Nephron (organoid): Measurements from ENCODE around the gene BCORL1.
A peak's percentile ranks its signal among the peaks of the same experiment; 100 is the strongest.

Experiments used
- H3K27ac Mint-ChIP-seq, 3 experiments: 2 replicates each; pipeline ENCODE4 v1.8.0; 2020; ENCODE audit warnings: mixed read lengths in 3 of 3, mild to moderate bottlenecking in 2 of 3, moderate library complexity in 1 of 3
- H3K27me3 Mint-ChIP-seq: 2 replicates; pipeline ENCODE4 v1.8.0; 2021; ENCODE audit warnings: low read depth, mild to moderate bottlenecking, moderate library complexity, mixed read lengths
- H3K36me3 Mint-ChIP-seq: 2 replicates; pipeline ENCODE4 v1.8.0; 2020; ENCODE audit warnings: low read depth, mixed read lengths
- H3K4me1 Mint-ChIP-seq: 2 replicates; pipeline ENCODE4 v1.8.0; 2020; ENCODE audit warnings: mixed read lengths
- H3K4me3 Mint-ChIP-seq, 3 experiments: 2 replicates each; pipeline ENCODE4 v1.8.0; 2020; ENCODE audit warnings: mild to moderate bottlenecking in 3 of 3, mixed read lengths in 3 of 3, moderate library complexity in 2 of 3
- H3K9me3 Mint-ChIP-seq: 2 replicates; pipeline ENCODE4 v1.8.0; 2020; ENCODE audit warnings: mixed read lengths
- TF ChIP-seq, protein P1 (sequence below), 3 experiments: fragments of 200-600 bp; sonication (generic); IDR thresholded peaks; one replicate each; pipeline ENCODE4 v1.5.0; 2021; ENCODE audit warnings: antibody characterized with exemption in 3 of 3; ENCODE audit not compliant: unreplicated experiment in 3 of 3

Gene BCORL1

DNA sequence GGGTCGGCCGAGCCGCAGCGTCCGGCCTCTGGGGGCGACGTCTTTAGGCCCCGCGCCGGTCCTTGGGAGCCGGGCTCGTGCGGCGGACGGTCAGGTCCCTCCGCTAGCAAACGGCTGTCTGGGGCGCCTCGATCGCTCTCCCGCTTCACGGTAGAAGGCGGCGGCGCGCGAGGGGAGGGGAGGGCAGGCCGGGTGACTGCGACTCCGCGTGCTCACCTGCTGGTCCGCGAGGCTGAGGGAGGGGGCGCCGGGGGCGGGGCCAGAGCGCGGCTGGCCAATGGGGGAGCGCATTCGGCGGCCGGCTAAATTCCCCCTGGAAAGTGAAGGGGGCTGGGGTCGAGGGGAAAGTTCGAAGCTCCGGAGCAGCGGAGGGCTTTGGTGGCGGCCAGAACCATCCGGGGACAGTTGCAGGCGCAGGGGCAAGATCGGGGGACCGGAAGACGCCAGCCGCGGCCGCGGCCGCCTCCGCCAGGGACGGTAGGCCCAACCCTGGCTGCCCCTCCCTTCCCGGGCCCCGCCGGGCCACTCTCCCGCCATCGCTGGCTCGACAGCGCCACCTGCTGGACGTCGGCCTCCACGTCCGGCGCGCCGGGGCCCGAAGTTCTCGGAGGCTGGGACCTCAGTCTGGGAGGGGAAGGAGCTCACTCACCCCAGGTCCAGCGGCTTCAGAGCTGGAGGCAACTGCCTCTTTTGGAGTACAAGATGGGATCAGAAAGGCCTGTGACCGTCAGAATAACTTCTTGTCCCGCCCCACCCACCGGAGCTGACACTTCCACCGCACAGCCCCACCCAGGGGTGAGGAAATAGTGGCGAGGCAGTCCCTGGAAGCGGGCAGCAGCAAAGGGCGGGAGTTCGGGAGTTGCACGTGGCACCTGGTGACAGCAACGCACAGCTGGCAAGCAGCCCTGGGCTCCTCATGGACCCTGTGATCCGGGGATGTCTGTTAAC is 78.0 kb downstream of the BCORL1 start:
- Mint-ChIP-seq H3K4me1 (peaks cover 25% of the 10 kb centered on the region), H3K27me3 (peaks cover 7% of the 10 kb centered on the region), H3K36me3 (peaks cover 7% of the 10 kb centered on the region), H3K4me3 (peak overlapping the region; percentile 84 to 85 (median 85)), H3K9me3 (peaks cover 17% of the 10 kb centered on the region), H3K27ac (peak overlapping the region in 1 of 3 experiments; percentile 55)
- TF ChIP-seq, protein P1, sequence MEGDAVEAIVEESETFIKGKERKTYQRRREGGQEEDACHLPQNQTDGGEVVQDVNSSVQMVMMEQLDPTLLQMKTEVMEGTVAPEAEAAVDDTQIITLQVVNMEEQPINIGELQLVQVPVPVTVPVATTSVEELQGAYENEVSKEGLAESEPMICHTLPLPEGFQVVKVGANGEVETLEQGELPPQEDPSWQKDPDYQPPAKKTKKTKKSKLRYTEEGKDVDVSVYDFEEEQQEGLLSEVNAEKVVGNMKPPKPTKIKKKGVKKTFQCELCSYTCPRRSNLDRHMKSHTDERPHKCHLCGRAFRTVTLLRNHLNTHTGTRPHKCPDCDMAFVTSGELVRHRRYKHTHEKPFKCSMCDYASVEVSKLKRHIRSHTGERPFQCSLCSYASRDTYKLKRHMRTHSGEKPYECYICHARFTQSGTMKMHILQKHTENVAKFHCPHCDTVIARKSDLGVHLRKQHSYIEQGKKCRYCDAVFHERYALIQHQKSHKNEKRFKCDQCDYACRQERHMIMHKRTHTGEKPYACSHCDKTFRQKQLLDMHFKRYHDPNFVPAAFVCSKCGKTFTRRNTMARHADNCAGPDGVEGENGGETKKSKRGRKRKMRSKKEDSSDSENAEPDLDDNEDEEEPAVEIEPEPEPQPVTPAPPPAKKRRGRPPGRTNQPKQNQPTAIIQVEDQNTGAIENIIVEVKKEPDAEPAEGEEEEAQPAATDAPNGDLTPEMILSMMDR (IDR thresholded peaks at IDR 0.05; ENCODE audit: unreplicated experiment in 3 of 3) = peak; percentile 72 to 84 (median 80)

DNA sequence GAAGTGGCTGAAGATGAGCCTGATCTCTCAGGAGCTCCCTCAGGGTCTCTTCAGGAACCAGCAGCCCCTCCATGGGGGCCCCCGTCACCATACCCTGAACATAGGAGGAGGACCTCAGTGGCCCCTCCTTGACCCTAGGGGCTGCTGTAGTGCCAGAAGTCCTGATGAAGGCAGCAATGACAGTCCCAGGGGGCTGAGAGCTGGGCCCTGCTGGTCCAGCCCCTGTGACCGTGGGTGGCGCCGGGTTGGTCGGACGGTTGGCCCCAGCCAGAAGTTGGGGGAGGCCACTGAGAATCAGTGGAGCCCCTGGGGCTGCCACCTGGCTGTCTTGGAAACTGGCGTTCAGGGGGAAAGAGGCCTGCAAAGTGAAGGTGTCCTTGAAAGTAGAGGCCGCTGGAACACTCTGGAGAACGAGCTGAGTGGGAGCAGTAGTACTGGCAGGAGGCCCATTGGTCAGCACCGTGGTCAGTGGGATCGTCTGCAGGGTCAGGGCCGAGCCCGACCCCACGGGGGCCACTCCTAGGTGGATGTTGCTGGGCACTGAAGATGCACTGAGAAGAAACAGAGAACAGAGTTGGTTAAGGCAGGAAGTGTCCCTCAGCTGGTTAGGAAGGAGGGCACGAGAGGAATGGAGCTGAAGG is 84.7 kb downstream of the BCORL1 start:
- Mint-ChIP-seq H3K9me3 (peaks cover 16% of the 10 kb centered on the region), H3K4me1 (no peaks in the 10 kb centered on the region), H3K36me3 (peaks cover 4% of the 10 kb centered on the region), H3K27me3 (peaks cover 5% of the 10 kb centered on the region), H3K27ac (no peak overlapping the region), H3K4me3 (peak overlapping the region in 1 of 3 experiments; percentile 34)
- TF ChIP-seq, protein P1 (IDR thresholded peaks at IDR 0.05; ENCODE audit: unreplicated experiment in 3 of 3) = no peak

DNA sequence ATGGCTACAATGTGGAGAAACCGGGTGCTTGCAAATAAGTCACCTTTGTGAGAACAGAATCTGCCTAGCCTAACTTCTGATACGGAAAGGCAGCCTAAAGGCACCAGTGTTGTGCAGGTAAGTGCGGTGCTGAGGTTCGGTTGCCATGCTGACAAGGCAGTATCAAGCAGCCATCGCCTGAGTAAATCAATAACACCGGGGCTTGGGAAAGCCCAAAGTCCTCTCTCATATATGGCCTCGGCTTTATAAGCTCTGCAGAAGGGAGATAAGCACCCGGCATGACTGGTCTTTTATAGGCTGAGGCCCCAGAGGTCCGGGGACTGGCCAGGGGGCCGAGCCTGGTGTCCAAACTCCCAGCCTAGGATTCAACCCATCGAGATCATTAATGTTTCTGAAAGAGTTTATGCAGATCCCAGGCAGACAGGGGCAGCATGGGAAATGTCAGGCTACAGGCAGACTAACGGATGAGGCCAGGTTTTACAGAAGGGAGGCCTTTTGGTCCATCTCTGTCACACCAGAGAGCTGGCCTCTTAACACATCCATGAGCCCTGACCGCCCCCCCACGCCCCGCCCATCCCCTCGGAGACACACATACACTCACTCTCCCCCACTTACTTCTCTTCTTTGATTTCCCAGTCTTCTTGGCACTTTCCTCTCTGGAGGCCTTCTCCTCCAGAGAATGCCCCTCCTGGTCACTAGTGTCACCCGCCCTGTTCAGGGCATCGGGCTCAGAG is 89.3 kb downstream of the BCORL1 start:
- peaks cover 9% of the 10 kb centered on the region for H3K27me3 Mint-ChIP-seq
- H3K4me1 Mint-ChIP-seq = no peaks in the 10 kb centered on the region
- TF ChIP-seq, protein P1 (IDR thresholded peaks at IDR 0.05; ENCODE audit: unreplicated experiment in 3 of 3) = no peak
- H3K36me3 Mint-ChIP-seq = peaks cover 7% of the 10 kb centered on the region
- peaks cover 12% of the 10 kb centered on the region for H3K9me3 Mint-ChIP-seq
- peak overlapping the region in 1 of 3 experiments; percentile 65 for H3K27ac Mint-ChIP-seq
- H3K4me3 Mint-ChIP-seq = no peak overlapping the region

GRCh38 chrX:130072345-130072740 is 89.9 kb downstream of the BCORL1 start:
- H3K27ac Mint-ChIP-seq = peak overlapping the region in 1 of 3 experiments; percentile 65

GRCh38 chrX:130075777-130076176 is 93.3 kb downstream of the BCORL1 start:
- Mint-ChIP-seq H3K4me1 (peaks cover 5% of the 10 kb centered on the region), H3K27ac (no peak overlapping the region), H3K9me3 (peaks cover 12% of the 10 kb centered on the region), H3K36me3 (peaks cover 3% of the 10 kb centered on the region), H3K4me3 (no peak overlapping the region), H3K27me3 (peaks cover 4% of the 10 kb centered on the region)
- TF ChIP-seq, protein P1 (IDR thresholded peaks at IDR 0.05; ENCODE audit: unreplicated experiment in 3 of 3) = no peak

More at GRCh38 chrX:130072345-130072740, 89.9 kb downstream of the BCORL1 start:
- H3K36me3 Mint-ChIP-seq = peaks cover 5% of the 10 kb centered on the region
- TF ChIP-seq, protein P1 (IDR thresholded peaks at IDR 0.05; ENCODE audit: unreplicated experiment in 3 of 3) = no peak
- no peak overlapping the region for H3K4me3 Mint-ChIP-seq
- peaks cover 10% of the 10 kb centered on the region for H3K9me3 Mint-ChIP-seq
- no peaks in the 10 kb centered on the region for H3K4me1 Mint-ChIP-seq
- peaks cover 6% of the 10 kb centered on the region for H3K27me3 Mint-ChIP-seq
